ENCODE results near the gene PRR15L. TPM values are rescaled to one million over a fixed set of nuclear protein-coding genes. Genes with fewer than 3 reads are reported as not detected.
"Not testable (repeated sequence)": the region's sequence is repeated elsewhere in the genome, so short reads cannot be mapped to it uniquely, and the experiment has no call there.

The PRR15L gene
- total RNA-seq, 1 donor from 2014 or later, result not detected

DNA sequence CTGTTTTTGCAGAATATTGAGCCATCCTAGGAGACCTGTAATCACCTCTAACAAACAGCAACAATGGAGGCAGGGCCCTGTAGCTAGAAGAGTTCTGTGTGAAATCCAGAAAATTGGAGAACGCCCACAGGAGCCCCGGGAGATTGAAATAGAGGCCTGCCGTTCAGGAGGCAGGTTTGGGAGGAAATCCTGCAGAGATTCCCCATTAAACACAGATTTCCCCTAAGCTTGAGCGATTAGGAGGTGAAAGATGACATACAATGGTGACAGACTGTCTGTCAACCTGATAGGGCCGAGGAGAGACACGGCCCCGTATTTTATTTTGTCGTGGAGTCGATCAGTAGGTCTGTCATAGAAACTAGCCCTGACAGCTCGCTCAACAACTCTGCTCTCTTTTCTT lies 31.5 kb upstream of the PRR15L start:
- no peak for DNase-seq (ENCODE audit: low spot score)

DNA sequence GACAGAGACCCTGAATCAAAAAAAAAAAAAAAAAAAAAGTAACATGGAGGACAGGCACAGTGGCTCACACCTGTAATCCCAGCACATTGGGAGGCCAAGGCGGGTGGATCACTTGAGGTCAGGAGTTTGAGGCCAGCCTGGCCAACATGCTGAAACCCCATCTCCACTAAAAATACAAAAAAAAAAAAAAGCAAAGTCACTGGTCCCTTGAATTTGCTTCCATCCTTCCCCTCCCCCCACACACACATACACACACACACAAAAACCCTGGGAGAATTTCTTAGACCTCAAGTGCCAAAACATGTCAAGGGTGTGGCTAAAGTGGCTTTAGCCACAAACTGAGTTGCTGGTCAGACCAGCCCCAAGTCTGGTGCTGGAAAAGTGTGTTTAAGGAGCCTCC lies 30.8 kb upstream of the PRR15L start:
- not testable (repeated sequence) for DNase-seq (ENCODE audit: low spot score)

DNA sequence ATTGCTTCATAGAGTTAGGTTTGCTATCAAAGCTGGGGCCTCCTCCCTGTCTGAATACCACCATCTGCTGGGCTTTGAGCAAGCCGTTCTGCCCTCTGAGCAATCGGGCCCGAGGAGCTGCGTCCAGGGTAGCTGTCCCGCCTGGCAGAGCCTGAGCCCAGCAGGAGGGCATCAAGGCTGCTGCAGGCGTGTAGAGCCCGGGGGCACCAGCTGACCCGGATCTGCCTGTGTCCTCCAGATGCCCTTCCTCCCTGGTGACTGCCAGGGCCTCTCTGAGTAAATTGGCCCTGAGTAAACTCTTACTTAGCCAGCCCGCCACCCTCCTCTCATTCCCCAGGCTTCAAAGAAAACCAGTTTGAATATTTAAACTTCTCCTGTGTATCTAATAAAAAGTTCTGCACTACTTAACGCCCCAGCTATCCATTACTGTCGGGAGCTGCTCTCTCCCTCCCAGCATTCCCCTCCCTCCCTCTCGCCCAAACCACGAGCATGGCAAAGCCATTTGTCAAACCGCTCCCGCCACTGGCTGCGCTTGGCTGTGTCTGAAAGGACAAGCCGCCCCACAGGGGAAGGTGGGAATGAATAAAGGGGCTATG lies 29.7 kb upstream of the PRR15L start:
- peak; percentile 38 for DNase-seq (ENCODE audit: low spot score)

DNA sequence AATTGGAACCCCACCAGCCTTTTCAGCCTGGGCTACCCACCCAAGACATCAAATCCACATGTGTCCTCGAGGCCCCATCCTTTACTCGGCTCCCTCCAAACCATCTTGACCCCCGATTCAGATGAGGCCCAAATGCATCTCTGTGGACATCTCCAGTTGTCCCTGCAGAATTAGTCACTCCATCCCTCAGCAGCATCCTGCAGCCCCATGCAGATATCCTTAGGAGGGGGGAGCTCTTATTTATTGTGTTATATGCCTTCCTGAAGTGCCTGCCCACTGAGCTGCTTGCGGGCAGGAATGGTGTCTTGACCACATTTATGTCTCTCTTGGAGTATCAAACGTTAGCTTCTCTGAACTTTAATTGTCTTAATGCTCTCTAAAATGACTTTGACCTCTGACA lies 28.8 kb upstream of the PRR15L start:
- DNase-seq (ENCODE audit: low spot score), result no peak

DNA sequence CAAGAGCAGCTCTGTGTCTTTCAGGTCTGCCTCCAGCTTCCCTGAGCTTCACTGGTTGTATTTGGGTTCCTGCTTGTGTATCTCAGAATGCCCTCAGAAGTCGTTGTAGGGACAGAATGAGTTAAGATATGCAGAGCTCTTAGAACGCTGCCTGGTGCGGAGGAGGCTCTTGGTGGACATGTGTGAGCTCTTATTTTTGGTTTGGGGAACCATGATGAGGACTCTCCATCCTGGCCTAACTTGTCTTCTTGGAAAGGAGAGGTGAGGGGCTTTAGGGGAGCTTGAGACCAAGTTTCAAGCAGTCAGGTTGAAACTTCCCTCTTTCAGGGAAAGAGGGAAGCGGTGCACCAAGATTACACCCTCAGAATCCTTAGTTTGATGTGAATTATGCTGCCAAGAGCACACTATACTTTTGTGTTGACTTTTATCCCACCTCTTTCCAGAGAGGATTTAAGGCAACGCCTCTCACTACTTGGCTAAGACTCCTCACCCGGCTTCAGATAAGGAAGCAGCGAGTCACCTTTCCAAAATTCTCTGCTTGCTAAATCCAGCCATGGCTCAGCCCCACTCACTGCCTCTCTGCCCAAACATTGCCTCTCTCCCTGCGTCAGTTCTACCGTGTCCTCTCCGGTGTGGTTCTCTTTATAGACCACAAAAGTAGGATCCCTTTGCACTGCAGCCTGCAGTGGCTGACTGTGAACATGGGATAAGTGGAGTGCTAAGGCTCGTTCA lies 26.0 kb upstream of the PRR15L start:
- peak; percentile 28 for DNase-seq (ENCODE audit: low spot score)

DNA sequence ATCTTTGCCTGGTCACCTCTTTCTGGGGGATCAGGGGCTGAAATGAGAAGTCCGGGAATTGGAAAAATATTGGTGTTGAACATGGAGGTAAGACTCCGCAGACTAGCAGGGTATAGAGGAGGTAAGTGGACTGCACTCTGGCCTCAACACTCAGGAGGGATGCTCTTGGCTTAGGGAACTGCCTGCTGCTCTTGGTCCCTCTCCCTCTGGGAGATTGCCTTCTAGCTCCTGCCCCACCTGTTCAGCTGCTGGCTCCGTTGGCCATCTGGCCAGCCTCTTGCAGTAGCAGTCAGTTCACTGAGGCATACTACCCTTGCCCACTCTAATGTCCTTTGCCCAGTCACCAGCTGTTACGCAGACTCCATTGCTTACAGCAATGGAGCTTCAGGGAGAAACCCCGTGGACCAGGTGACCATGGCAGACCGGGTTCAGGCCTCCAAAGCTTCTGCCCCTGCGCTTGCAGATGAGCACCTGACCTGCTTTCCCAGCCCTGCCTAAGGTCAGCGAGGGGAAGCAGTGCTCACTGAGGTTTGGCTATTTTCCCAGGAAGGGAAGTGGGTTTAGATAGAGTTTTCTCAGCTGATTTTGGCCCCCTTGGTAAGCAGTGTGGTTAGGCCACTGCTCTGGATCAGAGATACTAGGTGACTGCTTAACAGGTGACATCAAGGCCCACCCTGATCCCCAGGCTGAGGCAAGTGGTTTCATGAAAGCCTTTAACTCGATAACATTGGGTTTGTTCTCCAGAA lies 25.1 kb upstream of the PRR15L start:
- DNase-seq (ENCODE audit: low spot score), result no peak

DNA sequence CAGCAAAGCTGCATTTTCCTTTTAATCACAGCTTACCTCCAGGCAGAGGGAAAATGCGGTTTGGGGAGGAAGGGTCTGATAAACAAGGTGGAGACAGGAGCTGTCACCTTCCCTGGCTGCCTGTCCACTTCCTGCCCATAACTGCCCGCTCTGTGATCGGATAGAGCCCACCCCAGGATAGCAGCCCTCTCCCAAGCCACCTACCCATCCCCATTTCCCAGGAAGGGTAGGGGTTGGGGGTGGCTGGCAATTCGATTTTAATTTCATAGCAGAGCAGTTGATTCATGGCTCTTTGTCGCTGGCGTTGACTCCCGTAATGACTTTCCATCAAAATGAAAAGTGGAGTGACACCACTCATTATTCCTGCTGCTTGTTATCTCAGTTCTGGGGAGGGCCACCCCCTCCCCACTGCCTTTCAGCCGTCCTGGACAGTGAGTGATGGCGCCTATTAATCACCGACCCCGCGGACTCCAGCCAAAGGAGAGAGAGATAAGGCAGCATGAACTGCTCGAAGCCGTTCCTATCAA lies 24.5 kb upstream of the PRR15L start:
- no peak for DNase-seq (ENCODE audit: low spot score)

DNA sequence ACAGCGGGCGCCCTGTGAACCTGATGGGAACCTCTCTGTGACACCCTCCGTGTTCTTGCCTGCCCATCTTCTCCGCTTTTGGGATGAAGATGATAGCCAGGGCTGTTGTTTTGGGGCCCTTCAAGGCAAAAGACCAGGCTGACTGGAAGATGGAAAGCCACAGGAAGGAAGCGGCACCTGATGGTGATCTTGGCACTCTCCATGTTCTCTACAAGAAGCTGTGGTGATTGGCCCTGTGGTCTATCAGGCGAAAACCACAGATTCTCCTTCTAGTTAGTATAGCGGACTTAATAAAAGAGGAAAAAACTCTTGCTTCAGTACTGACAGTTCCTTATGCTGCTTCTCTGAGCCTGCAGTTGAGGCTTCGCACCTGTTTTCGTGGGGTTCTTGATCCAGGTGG lies 23.8 kb upstream of the PRR15L start:
- DNase-seq (ENCODE audit: low spot score), result no peak

DNA sequence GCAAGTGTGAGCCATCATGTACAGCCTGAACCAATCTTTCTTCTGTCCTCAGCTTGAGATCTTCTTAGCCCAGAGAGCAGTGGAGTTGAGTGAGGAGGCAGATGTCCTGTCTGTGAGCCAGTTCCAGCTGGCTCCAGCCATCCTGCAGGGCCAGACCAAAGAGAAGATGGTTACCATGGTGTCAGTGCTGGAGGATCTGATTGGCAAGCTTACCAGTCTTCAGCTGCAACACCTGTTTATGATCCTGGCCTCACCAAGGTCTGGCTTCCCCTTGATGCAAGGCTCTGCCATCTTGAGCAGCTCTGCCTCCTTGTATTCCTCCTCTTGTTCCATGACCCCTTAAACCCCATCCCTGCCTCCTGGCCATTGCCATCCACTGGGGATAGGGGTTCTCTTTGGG lies 22.9 kb upstream of the PRR15L start:
- no peak for DNase-seq (ENCODE audit: low spot score)

DNA sequence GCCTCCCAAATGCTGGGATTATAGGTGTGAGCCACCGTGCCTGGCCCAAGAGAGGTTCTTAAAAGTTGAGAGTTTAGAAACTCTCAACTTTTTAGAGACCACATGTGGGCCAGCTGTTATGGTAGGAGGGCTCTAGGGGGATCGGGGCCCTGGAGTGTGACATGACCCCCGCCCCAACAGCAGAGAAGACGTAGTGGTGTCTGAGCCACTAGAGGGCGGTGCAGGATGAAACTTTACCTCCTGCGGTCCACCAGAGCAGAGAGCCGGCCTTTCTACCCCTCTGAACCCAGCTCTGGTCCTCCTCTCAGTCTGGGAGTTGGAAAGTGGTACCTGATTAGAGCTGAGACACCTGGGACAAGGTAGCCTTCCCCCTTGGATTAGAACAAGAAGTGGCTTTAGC lies 20.6 kb upstream of the PRR15L start:
- DNase-seq (ENCODE audit: low spot score), result peak; percentile 61

DNA sequence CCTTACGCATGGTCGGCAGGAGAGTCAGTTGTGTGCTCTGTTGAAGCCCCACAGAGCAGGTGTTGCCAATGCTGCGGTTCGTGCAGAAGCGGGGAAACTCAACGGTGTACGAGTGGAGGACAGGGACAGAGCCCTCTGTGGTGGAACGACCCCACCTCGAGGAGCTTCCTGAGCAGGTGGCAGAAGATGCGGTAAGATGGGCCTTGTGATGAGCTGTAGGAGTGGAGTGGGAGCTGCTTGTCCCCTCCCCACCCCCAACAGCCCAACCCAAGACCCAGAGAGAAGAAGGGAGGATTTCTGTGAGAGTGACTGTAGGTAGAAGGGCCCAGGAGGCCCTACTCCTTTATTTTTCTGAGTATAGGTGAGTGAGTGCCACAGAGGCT lies 18.1 kb upstream of the PRR15L start:
- DNase-seq (ENCODE audit: low spot score), result no peak

DNA sequence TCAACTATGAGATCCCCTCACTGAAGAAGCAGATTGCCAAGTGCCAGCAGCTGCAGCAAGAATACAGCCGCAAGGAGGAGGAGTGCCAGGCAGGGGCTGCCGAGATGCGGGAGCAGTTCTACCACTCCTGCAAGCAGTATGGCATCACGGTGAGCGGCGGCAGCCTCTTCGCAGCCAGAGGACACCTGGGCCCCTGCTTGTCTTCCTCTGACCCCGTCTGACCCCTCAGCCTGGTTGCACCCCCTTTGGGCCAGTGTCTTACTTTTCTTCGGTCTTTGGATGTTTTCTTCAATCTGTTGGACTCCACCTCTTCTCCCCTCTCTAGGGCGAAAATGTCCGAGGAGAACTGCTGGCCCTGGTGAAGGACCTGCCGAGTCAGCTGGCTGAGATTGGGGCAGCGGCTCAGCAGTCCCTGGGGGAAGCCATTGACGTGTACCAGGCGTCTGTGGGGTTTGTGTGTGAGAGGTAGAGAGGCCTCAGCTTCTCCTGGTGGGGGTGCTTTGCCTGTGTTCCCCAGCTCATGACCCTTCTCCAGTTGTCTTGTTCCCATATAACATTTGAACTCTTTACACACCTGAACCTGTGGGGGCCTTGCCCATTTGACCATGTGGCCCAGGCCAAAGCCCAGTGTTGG lies 17.6 kb upstream of the PRR15L start:
- no peak for DNase-seq (ENCODE audit: low spot score)

DNA sequence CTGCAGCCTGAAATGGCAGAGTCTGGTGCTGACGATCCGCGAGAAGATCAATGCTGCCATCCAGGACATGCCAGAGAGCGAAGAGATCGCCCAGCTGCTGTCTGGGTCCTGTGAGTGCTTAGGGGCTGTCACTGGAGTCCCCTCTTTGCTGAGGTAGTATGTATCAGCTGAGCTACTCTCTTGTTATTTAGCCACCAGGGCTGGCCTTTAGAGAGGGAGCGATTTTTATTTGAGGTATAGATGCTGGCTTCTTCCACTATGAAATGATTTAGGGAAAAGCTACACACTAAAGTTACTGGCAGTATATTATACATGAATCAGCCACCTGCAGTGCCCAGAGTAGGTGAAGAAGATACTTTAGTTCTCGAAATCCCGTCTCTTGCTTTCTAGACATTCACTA lies 15.9 kb upstream of the PRR15L start:
- no peak for DNase-seq (ENCODE audit: low spot score)

DNA sequence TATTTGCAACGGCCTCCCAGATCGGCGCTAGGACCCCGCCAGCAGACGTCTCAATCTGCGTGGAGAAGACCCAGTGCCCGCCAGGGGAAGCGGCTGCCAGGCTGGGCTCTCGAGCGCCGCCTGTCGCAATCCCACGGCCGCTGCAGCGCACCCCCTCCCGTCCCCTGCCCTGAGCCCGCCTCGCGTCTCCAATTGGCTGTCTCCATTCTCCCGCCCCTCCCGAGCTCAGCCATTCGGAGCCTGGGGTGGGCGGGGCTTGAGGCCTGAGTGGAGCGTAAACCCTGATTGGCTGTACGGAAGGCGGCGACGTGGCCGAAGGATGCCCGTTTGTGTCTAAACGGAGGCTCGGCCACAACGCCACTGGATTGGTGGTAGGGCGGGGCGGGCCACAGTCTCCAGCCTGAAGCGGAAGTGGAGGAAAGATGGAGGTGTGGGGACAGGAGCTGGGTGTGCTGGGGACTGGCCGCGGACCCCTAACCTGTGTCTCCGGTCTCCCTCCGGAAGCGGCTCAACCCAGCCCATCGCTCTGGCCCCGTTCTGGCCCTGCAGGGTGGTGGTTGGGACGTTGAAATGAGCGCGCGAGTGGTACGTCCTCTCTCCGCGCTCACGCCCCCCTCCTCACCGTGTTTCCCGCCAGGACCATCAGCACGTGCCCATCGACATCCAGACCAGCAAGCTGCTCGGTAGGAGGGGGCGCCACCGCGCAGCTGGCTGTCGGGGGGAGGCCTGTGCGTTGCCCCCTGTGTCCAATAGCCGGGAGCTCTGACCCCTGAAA lies 13.2 kb upstream of the PRR15L start, which contains the start of gene CDK5RAP3:
Gene CDK5RAP3, plus strand, starts transcription at position 389 of the 775 bp plus-strand sequence. Its CDS starts 34 bp downstream, at position 423.
- DNase-seq (ENCODE audit: low spot score), result peak; percentile 100

DNA sequence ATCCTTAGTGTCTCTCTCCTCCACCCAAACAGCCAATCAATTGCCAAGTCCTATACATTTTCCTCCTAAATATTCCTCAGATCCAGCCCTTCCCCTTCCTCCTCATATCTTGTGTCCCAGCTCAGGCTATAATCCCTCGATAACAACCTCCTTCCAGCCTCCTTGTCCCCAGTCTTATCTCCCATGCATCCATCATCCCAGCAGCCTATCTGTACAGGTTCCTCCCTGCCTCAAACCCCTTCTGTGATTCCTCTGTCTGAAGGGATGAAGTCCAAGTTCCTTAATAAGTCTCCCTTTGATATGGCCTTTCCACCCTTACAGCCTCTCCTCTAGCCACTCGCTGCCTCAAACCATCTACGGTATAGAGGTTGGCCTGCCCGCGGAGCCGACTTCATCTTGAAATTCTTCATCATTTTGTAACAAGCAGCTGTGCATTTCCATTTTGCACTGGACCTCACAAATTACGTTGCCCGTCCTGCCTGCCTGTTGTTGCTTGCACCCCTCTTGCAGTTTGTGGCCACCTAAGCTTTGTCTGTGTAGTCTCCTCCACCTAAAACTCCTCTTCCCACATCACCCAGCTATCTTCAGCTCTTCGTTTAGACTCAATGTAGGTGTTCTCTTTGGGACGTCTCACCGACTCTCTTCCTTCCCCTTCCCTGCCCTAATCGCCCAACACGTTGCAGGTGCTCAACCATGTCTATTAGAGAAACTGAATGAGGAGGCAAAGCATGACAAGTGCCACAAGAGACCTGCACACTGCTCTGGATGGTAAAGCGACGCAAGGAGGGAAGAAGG lies 12.4 kb upstream of the PRR15L start:
- DNase-seq (ENCODE audit: low spot score), result peak; percentile 81

DNA sequence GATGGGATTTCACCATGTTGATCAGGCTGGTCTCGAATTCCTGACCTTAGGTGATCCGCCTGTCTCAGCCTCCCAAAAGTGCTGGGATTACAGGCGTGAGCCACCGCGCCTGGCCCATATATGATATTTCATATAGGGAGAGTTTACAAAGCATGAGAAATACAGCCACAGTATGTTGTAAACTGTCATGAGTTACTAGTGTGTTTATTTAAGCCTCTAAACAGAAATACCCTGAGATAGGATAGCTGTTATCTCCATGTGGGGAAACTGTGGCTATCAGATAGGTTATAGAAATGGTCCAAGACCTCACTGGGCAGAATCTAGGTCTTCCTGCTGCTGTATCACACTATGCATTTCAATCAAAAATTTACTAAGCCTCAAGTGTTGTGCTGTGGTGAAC lies 11.2 kb upstream of the PRR15L start:
- DNase-seq (ENCODE audit: low spot score), result no peak

DNA sequence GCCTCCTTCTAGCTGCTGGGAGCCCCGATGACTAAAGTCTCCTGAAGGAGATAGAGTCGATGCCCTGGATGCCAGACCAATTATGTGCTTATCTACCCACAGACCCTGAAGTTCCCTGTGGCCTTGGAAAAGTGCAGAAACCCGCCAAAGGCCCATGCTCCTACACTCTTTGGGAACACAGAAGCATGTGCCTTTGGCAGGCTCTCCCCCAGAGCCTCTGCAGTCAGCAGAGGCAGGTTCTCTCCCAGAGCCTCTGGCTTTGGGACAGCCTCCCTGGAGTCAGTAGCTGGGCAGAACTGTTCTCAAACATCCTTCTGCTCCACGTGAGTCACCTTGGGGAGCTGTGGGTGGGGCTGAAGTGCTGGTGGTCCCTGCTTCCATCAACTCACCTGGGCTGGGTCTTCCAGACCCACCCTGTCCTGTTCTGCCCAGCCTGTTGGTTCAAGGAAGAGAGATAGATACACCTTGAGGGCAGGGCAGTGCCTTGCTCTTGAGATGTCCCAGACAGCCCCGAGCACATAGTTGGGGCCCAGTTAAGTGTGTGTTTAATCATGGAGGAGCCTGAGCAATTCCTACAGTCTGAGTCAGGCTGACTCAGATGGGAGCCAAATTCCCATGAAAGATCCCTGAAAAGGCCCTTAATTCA lies 10.0 kb upstream of the PRR15L start:
- DNase-seq (ENCODE audit: low spot score), result peak; percentile 82

DNA sequence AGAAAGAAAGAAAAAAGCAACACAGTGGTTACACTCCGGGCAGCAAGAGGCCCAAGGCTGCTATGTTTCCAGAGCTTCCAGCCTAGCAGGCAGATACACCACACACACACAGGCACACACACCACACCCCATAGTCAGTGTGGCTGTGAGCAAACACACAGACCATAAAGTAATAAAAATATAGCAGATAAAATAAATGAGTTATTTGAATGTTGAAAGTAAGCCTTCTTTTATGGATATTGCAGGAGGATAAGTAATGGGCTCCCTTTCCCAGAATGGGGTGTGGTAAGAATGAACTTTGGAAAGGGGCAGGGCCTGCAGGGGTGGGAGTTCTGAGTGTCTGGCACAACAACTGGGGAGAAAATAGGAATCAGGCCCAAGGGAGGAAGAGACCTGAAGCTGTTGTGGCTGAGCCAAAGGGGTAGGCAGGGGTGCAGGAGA lies 8.4 kb upstream of the PRR15L start:
- DNase-seq (ENCODE audit: low spot score), result peak; percentile 95

DNA sequence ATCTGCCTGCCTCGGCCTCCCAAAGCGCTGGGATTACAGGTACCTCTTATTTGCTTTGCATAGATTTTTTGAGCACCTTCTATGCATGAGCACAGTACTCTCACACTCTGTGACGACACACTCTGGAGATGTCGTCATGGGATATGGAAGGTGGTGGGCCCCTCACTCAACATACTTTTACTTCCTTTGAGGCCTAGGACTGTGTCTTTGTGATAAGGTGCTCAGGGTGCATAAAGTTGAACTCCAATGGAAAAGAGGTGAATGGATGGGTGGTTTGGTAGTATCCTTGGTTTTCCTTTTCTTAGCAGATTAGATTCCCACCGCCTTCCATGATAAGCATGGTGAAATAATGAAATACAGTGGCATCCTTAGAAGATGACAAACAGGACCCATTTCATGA lies 7.2 kb upstream of the PRR15L start:
- DNase-seq (ENCODE audit: low spot score), result no peak

DNA sequence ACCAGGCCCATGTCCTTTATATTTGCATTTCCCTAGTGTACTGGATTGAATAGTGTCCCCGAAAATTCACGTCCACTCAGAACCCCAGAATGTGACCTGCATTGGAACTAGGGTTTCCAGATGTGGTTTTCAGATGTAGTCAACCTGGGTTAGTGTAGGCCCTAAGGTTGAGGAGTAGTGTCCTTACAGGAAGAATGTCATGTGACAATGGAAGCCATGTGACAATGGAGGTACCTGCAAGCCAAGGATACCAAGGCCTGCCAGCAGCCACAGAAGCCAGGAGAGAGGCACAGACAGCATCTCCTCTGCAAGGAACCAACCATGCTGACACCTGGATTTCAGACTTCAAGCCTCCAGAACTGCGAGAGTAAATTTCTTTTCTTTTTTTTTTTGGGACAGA lies 5.2 kb upstream of the PRR15L start:
- DNase-seq (ENCODE audit: low spot score), result no peak

Data from umbilical cord (tissue), 2 donors.